H1 (cell line): ENCODE measurements around the gene NDST3.

ENCODE experiments used
- BACH1 ChIP-seq: IDR thresholded peaks from 2 replicates; pipeline ENCODE4 v1.6.1; 2012; ENCODE audit warnings: low read length, improper control_type of control experiment
- CTCF ChIP-seq, 3 experiments: IDR thresholded peaks; 1 replicate in 2 of 3; 2 replicates in 1 of 3; pipeline versions ENCODE4 v1.5.1 to v1.6.1; 2011; ENCODE audit warnings: low read length in 3 of 3, mild to moderate bottlenecking in 3 of 3, inconsistent platforms in 2 of 3, low read depth in 1 of 3, moderate library complexity in 1 of 3; ENCODE audit not compliant: insufficient read depth in 1 of 3; ENCODE audit errors: control extremely low read depth in 1 of 3
- EP300 ChIP-seq, 2 experiments: IDR thresholded peaks; 1 replicate in 1 of 2; 2 replicates in 1 of 2; pipeline ENCODE4 v1.6.1; 2011 to 2012; ENCODE audit warnings: low read depth in 2 of 2, low read length in 2 of 2, mild to moderate bottlenecking in 2 of 2, borderline replicate concordance in 1 of 2, inconsistent platforms in 1 of 2, moderate library complexity in 1 of 2
- MAX ChIP-seq: IDR thresholded peaks from 2 replicates; pipeline ENCODE4 v1.6.1; 2012; ENCODE audit warnings: inconsistent platforms
- NRF1 ChIP-seq: IDR thresholded peaks from 2 replicates; pipeline ENCODE4 v1.6.1; 2011; ENCODE audit warnings: mild to moderate bottlenecking, low read depth, low read length, improper control_type of control experiment
- POLR2AphosphoS5 ChIP-seq: IDR thresholded peaks from 2 replicates; pipeline ENCODE4 v1.6.1; 2011; ENCODE audit warnings: low read depth, low read length

GRCh38 chr4:118277243-118277642, 243.0 kb downstream of the NDST3 start:
- TF ChIP-seq POLR2AphosphoS5 (no peak), MAX (no peak), CTCF (IDR thresholded peaks at IDR 0.05; ENCODE audit: control extremely low read depth in 1 of 3, insufficient read depth in 1 of 3, low read depth in 1 of 3, low read length in 3 of 3) (no peak), BACH1 (no peak), NRF1 (no peak), EP300 (IDR thresholded peaks at IDR 0.05; ENCODE audit: borderline replicate concordance in 1 of 2, low read depth in 2 of 2, low read length in 2 of 2) (no peak)
